GM21447 (cell line): ENCODE results near the gene HERPUD1.
"Not testable (repeated sequence)": the region's sequence is repeated elsewhere in the genome, so short reads cannot be mapped to it uniquely, and the experiment has no call there.

Experiments used
- ATAC-seq: cut with Tn5 transposase; IDR thresholded peaks from one replicate; pipeline ENCODE4 v1.9.1; 2021; ENCODE audit not compliant: unreplicated experiment

HERPUD1 gene

GRCh38 chr16:56933828-56934598, 2.1 kb downstream of the HERPUD1 start:
- no peak for ATAC-seq

GRCh38 chr16:56934599-56935145, 2.7 kb downstream of the HERPUD1 start:
- ATAC-seq: not testable (repeated sequence)

- no peak for ATAC-seq
Observed at GRCh38 chr16:56935201-56935600, 3.3 kb downstream of the HERPUD1 start.

GRCh38 chr16:56936491-56936890, 4.5 kb downstream of the HERPUD1 start:
- no peak for ATAC-seq

DNA sequence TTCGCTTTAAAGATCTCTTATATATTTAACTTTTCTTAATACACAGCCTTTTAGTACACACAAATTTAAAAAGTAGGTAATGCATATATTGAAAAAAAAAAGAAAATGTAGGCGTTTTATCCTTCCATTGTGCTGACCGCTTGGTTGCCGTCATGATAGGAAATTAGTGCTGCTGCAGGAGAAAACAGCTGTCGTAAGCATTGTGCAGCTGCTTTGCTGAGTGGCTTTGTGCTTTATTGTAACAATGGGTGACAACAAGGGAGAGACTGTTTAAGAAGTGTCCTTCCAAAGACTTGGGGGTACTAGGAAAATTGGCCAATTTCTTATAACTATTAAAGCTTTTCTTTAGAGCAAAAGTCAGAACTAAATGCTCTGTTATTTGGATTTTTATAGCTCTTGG, 5.0 kb downstream of the HERPUD1 start:
- ATAC-seq: no peak

GRCh38 chr16:56938664-56939513, 6.9 kb downstream of the HERPUD1 start:
- ATAC-seq: peak; percentile 37

DNA sequence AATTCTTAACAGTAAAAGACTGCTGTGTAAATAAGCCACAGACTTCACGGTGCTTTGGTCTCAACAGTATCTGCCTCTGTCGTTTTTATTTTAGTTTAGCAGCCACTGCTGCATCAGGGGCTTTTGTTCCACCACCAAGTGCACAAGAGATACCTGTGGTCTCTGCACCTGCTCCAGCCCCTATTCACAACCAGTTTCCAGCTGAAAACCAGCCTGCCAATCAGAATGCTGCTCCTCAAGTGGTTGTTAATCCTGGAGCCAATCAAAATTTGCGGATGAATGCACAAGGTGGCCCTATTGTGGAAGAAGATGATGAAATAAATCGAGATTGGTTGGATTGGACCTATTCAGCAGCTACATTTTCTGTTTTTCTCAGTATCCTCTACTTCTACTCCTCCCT, 7.9 kb downstream of the HERPUD1 start:
- ATAC-seq: no peak

GRCh38 chr16:56941092-56941491, 9.2 kb downstream of the HERPUD1 start:
- no peak for ATAC-seq

DNA sequence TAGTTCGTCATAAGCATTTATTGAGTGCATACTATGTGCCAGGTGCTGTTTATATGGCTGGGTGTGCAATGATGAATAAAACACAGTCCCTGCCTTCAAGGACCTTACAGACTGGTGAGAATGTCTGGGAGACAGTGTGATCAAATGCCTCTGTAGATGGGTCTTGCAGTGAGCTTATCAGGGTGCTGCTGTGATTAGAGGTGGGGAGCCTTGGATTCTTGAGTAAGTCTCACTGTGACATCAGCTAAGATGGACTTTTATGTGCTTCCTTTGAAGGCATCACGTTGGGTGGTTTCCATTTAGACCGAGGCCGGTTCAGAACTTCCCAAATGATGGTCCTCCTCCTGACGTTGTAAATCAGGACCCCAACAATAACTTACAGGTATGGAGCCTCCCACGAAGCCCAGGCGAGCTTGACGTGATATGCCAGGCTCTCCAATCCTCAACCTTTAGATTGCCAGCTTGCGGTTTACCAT, 10.0 kb downstream of the HERPUD1 start:
- no peak for ATAC-seq

GRCh38 chr16:56943761-56944375, 11.9 kb downstream of the HERPUD1 start:
- ATAC-seq: no peak

- no peak for ATAC-seq
Observed at GRCh38 chr16:56944954-56945839, 13.3 kb downstream of the HERPUD1 start.

GRCh38 chr16:56945847-56946527, 14.0 kb downstream of the HERPUD1 start:
- ATAC-seq: no peak

- no peak for ATAC-seq
Observed at GRCh38 chr16:56946767-56947603, 15.0 kb downstream of the HERPUD1 start.

DNA sequence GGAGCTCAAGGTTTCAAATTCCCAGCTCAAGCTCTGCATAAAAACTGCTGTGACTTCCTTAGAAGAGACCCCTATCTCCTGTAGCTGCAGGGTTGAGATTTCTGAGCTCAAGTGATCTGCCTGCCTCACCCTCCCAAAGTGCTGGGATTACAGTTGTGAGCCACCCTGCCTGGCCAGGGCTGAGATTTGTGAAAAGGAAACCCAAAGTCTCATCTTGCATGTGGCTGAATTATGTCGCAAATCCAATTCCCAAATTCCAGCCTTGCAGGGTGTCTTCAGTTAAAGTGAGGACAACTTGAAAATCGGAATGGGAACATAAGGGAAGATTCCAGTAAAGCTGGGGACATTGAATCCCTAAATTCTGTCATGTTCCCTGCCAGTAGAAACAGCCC, 15.7 kb downstream of the HERPUD1 start:
- ATAC-seq: no peak

DNA sequence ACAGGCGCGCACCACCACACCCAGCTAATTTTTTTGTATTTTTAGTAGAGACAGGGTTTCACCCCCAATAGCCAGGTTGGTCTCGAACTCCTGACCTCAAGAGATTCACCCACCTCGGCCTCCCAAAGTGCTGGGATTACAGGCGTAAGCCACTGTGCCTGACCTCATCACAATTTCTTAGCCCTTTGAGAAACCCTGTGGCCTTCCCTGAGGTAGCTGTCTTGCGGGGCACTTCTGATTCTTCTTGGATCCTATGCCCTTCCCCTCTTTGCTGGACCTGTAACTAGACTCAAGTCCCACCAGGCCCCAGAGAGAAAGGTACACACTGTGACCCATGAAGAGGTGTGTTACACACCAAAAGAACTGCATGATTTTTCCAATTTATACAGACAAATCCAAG, 16.3 kb downstream of the HERPUD1 start:
- no peak for ATAC-seq

DNA sequence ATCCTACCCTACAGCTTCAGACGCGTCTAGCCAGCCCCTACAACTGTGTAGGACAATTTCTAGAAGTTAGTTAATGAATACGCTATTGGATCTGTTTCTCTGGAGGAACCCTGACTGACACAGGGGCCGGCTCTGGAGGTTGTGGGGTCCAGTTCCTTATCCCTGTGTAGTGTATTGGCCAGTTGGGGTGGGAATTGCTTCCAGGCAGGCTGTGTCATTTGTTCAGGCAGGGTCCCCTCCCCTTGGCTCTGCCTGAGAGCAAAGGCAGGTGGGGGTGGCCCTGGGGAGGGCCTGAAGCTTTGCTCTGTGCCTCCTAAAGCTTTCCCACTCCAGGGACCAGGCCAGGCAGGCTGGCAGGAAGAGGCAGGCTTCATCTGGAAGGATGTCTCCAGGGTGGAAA, 18.1 kb downstream of the HERPUD1 start:
- ATAC-seq: no peak

- no peak for ATAC-seq
Observed at GRCh38 chr16:56950455-56950854, 18.5 kb downstream of the HERPUD1 start.

DNA sequence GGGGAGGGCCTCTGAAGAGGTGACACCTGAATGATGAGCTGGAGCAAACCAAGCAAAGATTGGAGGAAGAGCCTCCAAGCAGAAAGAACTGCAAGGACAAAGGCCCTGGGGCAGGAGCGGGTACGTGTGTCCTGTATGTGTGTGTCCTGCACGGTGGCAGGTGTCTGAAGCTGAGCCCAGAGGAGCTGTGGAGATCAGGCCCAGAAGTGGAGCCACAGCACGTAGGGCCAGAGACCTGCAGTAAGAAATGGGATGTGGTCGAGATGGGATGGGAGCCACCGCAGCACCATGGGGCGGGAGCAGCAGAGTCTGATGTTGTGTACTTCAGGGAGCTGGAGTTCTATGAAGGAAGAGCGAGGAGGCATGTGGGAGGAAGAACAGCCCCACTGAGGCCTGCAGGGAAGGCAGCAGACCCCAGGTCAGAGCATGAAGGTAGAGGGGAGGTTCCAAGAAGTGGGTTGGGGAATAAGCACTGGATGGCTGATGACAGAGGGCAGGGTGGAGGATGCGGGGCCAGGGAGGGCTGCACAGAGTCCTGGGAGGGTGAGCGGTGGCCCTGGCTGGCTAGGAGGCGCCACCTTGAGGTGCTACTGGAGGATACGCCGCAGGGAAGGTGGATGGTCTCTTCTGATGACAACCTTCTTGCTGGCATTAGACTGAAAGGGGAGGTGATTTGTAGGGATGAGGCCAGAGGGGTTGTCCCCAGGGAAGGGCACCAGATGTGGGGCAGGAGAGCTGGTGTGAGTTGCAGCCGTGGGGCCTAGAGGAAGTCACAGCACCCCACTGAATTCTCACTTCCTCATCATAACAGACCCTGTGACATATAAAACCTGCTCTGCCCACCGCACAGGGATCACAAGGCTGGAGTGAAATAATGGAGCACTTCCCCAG, 19.2 kb downstream of the HERPUD1 start:
- ATAC-seq: peak; percentile 67
